ENCODE measurements around the gene ARHGAP25.
"Not testable (repeated sequence)": the region's sequence is repeated elsewhere in the genome, so short reads cannot be mapped to it uniquely, and the experiment has no call there.

The ARHGAP25 gene

DNA sequence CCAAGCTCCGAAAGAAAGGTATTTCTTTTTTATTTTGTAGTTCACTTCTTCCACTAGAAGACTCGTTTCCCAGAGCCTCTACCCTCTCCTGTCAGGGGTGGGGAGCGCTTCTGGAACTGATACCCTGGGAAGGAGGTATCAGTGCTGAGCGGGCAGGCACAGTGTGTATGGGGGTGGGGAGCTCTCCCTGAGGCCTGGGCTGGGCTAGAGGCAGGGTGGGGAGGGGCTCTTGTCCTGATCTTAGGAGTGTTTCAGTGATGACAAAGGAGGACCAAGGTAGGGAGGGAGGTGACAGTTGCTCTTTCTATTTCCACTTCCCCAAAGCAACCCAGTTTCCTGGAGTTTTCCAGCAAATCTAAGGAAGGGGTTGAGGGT is 65.4 kb downstream of the ARHGAP25 start:
- H3K4me3 ChIP-seq (replicated peaks; ENCODE audit: low read depth, low read length), result no peak overlapping the region
- TF ChIP-seq, protein P1, sequence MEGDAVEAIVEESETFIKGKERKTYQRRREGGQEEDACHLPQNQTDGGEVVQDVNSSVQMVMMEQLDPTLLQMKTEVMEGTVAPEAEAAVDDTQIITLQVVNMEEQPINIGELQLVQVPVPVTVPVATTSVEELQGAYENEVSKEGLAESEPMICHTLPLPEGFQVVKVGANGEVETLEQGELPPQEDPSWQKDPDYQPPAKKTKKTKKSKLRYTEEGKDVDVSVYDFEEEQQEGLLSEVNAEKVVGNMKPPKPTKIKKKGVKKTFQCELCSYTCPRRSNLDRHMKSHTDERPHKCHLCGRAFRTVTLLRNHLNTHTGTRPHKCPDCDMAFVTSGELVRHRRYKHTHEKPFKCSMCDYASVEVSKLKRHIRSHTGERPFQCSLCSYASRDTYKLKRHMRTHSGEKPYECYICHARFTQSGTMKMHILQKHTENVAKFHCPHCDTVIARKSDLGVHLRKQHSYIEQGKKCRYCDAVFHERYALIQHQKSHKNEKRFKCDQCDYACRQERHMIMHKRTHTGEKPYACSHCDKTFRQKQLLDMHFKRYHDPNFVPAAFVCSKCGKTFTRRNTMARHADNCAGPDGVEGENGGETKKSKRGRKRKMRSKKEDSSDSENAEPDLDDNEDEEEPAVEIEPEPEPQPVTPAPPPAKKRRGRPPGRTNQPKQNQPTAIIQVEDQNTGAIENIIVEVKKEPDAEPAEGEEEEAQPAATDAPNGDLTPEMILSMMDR (IDR thresholded peaks at IDR 0.05; ENCODE audit: low read length, missing control alignments), result no peak
- no peak for DNase-seq (ENCODE audit: low read depth)

DNA sequence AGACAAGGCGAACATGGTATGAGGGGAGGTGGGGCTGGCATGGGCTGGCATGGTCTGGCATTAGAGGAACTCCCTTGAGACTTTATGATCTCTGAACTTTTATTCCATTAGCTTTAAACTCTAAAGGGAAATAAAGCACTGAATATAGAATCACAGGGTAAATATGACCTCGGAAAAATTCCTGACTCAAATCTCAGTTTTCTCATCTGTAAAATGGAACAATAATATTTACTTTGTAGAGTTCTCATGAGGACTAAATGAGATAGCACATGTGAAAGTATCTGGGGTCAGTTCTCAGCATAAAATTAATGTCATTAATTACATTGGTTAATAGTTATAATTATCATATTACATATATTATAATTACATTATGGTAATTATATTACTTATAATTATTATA is 65.9 kb downstream of the ARHGAP25 start:
- no peak for DNase-seq (ENCODE audit: low read depth)
- no peak overlapping the region for H3K4me3 ChIP-seq (replicated peaks; ENCODE audit: low read depth, low read length)
- TF ChIP-seq, protein P1 (IDR thresholded peaks at IDR 0.05; ENCODE audit: low read length, missing control alignments), result no peak

DNA sequence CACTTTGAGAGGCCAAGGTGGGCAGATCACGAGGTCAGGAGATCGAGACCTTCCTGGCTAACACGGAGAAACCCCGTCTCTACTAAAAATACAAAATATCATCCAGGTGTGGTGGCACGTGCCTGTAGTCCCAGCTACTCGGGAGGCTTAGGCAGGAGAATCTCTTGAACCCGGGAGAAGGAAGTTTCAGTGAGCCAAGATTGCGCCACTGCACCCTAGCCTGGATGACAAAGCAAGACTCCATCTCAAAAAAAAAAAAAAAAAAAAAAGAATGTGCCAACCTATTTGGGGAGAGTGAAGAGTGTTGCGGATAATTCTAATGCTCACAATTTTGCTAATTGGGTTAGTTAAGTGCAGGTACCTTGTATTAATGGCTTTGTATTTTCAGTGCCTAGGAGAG is 67.5 kb downstream of the ARHGAP25 start:
- H3K4me3 ChIP-seq (replicated peaks; ENCODE audit: low read depth, low read length); DNase-seq (ENCODE audit: low read depth): not testable (repeated sequence)

DNA sequence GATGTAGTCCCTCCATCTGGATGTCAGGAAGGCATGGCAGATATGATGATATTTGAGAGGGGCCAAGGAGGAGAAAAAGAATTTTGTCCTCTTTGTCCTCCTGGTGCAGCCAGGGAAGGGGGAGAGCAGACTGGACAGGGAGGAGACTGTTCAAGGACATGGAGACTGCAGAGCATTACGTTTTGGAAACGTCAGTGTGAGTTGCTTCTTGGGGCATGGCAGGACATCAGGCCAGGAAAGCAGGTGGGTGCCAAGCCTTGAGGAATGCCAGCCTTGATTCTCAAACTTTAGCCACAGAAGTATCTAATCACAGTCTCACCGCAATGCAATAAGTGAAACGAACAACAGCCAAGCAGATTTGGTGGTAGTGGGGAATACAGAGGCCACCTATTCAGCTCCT is 70.4 kb downstream of the ARHGAP25 start:
- no peak for DNase-seq (ENCODE audit: low read depth)
- TF ChIP-seq, protein P1 (IDR thresholded peaks at IDR 0.05; ENCODE audit: low read length, missing control alignments), result no peak
- no peak overlapping the region for H3K4me3 ChIP-seq (replicated peaks; ENCODE audit: low read depth, low read length)

DNA sequence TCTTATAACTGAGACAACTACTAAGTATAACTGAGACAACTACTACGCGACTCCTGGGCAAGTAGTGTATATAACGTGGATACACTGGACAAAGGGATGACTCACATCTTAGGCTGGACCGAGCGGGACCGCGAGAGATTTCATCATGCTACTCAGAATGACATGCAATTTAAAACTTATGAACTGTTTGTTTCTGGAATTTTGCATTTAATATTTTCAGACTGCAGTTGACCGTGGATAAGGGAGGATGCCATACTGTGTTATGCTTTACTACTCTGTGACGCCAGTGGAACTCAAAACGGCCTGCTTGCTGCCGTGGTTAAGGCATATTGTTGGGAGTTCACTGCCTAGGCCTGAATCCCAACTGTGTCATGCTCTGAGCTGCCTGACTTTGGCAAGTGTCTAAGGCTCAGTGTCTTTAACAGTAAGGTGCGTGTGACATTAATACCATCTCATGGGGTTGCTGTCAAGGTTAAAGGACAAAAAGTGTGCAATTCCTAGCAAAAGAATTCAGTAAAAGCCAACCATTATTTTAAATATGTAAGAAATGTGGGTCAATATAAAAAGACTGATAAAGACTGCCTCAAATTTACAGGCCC is 72.0 kb downstream of the ARHGAP25 start:
- DNase-seq (ENCODE audit: low read depth), result peak; percentile 73
- H3K4me3 ChIP-seq (replicated peaks; ENCODE audit: low read depth, low read length), result no peak overlapping the region

DNA sequence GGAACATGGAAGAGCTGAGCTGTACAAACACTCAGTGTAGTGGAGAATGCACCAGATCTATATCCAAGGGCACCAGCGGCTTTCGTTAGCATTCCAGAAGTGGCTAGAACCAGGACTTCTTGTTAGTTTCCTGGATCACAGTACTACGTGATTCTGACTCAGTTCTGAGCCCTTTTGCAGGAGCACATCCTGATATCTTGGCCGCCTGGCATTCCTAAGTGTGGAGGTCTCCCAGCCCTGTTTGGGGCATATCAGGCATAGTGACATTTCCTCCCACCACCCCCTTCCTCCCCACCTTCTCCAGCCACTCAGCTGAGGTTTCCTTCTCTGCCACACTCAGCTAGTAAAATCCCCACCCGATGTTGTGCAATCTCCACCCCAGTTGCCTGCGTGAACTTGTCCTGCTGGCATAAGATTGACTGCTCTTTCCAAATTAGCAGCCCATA is 73.2 kb downstream of the ARHGAP25 start:
- TF ChIP-seq, protein P1 (IDR thresholded peaks at IDR 0.05; ENCODE audit: low read length, missing control alignments), result no peak
- DNase-seq (ENCODE audit: low read depth), result peak; percentile 69
- no peak overlapping the region for H3K4me3 ChIP-seq (replicated peaks; ENCODE audit: low read depth, low read length)

More for the DNA sequence above, 72.0 kb downstream of the ARHGAP25 start:
- TF ChIP-seq, protein P1 (IDR thresholded peaks at IDR 0.05; ENCODE audit: low read length, missing control alignments), result no peak

DNA sequence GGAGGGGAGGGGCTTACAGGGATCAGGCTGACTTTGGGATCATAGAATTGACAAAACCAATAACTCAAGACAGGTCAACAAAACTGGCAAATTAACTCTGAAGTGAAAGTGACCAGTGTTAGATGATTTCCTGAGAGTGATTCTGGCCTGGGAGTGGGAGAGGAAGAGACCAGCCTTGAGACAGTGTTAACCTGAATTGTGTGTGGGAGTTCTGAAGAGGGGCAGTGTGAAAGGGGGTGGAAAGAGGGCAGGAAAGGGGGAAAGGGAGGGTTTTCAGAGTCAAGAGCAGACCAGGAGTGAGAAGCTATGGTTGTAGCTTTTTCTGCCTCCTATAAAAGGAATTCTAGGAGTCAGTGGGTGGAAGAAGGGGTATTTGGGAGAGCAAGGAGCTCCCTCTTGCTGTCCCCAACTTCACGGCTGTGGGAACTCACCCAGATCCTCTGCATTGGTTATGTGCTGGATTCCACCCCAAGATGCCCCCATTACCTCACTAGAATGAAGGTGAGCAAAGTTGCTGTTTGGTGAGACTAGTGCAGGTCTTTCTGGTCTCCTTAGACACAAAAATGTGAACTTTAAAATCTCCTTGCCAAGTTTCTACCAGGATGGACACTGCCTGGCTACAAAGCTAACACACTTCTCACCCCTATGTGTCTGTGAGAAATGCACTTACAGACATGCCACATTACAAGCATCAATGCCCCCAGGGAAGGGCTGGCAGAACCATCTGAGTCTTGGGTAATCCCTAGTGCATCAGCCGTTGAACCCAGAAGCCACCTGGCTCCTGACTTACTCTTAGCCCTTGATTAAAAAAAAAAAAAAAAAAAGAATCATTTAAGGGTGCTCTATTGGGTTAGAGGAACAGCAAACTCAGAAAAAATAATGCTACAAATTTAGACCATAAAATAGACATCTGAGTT is 75.0 kb downstream of the ARHGAP25 start:
- H3K4me3 ChIP-seq (replicated peaks; ENCODE audit: low read depth, low read length), result no peak overlapping the region
- TF ChIP-seq, protein P1 (IDR thresholded peaks at IDR 0.05; ENCODE audit: low read length, missing control alignments), result no peak

More for the DNA sequence above, 75.0 kb downstream of the ARHGAP25 start:
- DNase-seq (ENCODE audit: low read depth), result no peak
